ENCODE measurements around the gene TSPAN13.

TSPAN13 gene

GRCh38 chr7:16773884-16774283 lies 20.3 kb downstream of the TSPAN13 start:
- Histone ChIP-seq H3K36me3 (replicated peaks; ENCODE audit: insufficient read depth, low read length) (no peaks in the 10 kb centered on the region), H2AFZ (ENCODE audit: low read length) (no peak overlapping the region), H3K9me3 (replicated peaks; ENCODE audit: insufficient read depth, low read length) (no peaks in the 10 kb centered on the region), H3K79me2 (ENCODE audit: low read length) (no peaks in the 10 kb centered on the region), H3K27me3 (replicated peaks; ENCODE audit: insufficient read depth, low read length) (no peaks in the 10 kb centered on the region), H3K4me3 (ENCODE audit: low read length) (no peak overlapping the region), H3K4me1 (ENCODE audit: low read length) (no peaks in the 10 kb centered on the region), H4K20me1 (ENCODE audit: insufficient read depth, low read length) (no peaks in the 10 kb centered on the region), H3K9me2 (replicated peaks; ENCODE audit: insufficient read depth, low read length) (no peaks in the 10 kb centered on the region), H3K27ac (ENCODE audit: low read length) (no peak overlapping the region), H3F3A (ENCODE audit: insufficient read depth, low read length) (no peaks in the 10 kb centered on the region), H3K9ac (ENCODE audit: low read length) (no peak overlapping the region), H3K4me2 (ENCODE audit: low read depth, low read length) (no peak overlapping the region)
- TF ChIP-seq CTCF (IDR thresholded peaks at IDR 0.05; ENCODE audit: low read length) (no peak), EZH2 (optimal IDR thresholded peaks at IDR 0.05; ENCODE audit: low read depth, low read length) (no peak), EZH2phosphoT487 (IDR thresholded peaks at IDR 0.05; ENCODE audit: low read length) (no peak)
- no peak for DNase-seq

GRCh38 chr7:16774294-16774693 lies 20.7 kb downstream of the TSPAN13 start:
- no peaks in the 10 kb centered on the region for H3K79me2 ChIP-seq (ENCODE audit: low read length)
- no peak overlapping the region for H3K4me2 ChIP-seq (ENCODE audit: low read depth, low read length)
- no peaks in the 10 kb centered on the region for H4K20me1 ChIP-seq (ENCODE audit: insufficient read depth, low read length)
- no peak overlapping the region for H3K27ac ChIP-seq (ENCODE audit: low read length)
- no peaks in the 10 kb centered on the region for H3K9me3 ChIP-seq (replicated peaks; ENCODE audit: insufficient read depth, low read length)
- no peak overlapping the region for H2AFZ ChIP-seq (ENCODE audit: low read length)
- DNase-seq: no peak
- H3F3A ChIP-seq (ENCODE audit: insufficient read depth, low read length): no peaks in the 10 kb centered on the region
- no peaks in the 10 kb centered on the region for H3K9me2 ChIP-seq (replicated peaks; ENCODE audit: insufficient read depth, low read length)
- H3K9ac ChIP-seq (ENCODE audit: low read length): no peak overlapping the region
- H3K36me3 ChIP-seq (replicated peaks; ENCODE audit: insufficient read depth, low read length): no peaks in the 10 kb centered on the region
- TF ChIP-seq EZH2 (optimal IDR thresholded peaks at IDR 0.05; ENCODE audit: low read depth, low read length) (no peak), CTCF (IDR thresholded peaks at IDR 0.05; ENCODE audit: low read length) (no peak), EZH2phosphoT487 (IDR thresholded peaks at IDR 0.05; ENCODE audit: low read length) (no peak)
- H3K27me3 ChIP-seq (replicated peaks; ENCODE audit: insufficient read depth, low read length): no peaks in the 10 kb centered on the region
- H3K4me3 ChIP-seq (ENCODE audit: low read length): no peak overlapping the region
- no peaks in the 10 kb centered on the region for H3K4me1 ChIP-seq (ENCODE audit: low read length)

GRCh38 chr7:16774986-16775385 lies 21.4 kb downstream of the TSPAN13 start:
- Histone ChIP-seq H3K9me3 (replicated peaks; ENCODE audit: insufficient read depth, low read length) (no peaks in the 10 kb centered on the region), H3K9ac (ENCODE audit: low read length) (no peak overlapping the region), H3K4me1 (ENCODE audit: low read length) (no peaks in the 10 kb centered on the region), H3K4me2 (ENCODE audit: low read depth, low read length) (no peak overlapping the region), H3F3A (ENCODE audit: insufficient read depth, low read length) (no peaks in the 10 kb centered on the region), H3K27ac (ENCODE audit: low read length) (no peak overlapping the region), H3K27me3 (replicated peaks; ENCODE audit: insufficient read depth, low read length) (no peaks in the 10 kb centered on the region), H3K36me3 (replicated peaks; ENCODE audit: insufficient read depth, low read length) (no peaks in the 10 kb centered on the region), H3K4me3 (ENCODE audit: low read length) (no peak overlapping the region), H3K79me2 (ENCODE audit: low read length) (no peaks in the 10 kb centered on the region), H4K20me1 (ENCODE audit: insufficient read depth, low read length) (no peaks in the 10 kb centered on the region), H3K9me2 (replicated peaks; ENCODE audit: insufficient read depth, low read length) (no peaks in the 10 kb centered on the region), H2AFZ (ENCODE audit: low read length) (no peak overlapping the region)
- DNase-seq: no peak
- TF ChIP-seq EZH2phosphoT487 (IDR thresholded peaks at IDR 0.05; ENCODE audit: low read length) (no peak), CTCF (IDR thresholded peaks at IDR 0.05; ENCODE audit: low read length) (no peak), EZH2 (optimal IDR thresholded peaks at IDR 0.05; ENCODE audit: low read depth, low read length) (no peak)

Data from MM.1S (cell line).